Forelimb muscle (tissue), 1 donor: Measurements from ENCODE around the gene COPZ1. TPM values are rescaled to one million over a fixed set of nuclear protein-coding genes. Genes with fewer than 3 reads are reported as not detected.

ENCODE experiments used
- DNase-seq: peaks from one replicate; pipeline ENCODE4 v3.0.0-alpha.2; 2013; ENCODE audit warnings: low read depth
- polyA plus RNA-seq: library from polyadenylated mRNA; unstranded; fragments of 120-200 nt; gene quantifications from one replicate; pipeline ENCODE4 v1.2.1, GENCODE V29; 2013; ENCODE audit not compliant: insufficient read length

Gene COPZ1
- polyA plus RNA-seq, 1 donor = 135 TPM

GRCh38 chr12:54394281-54394719 lies 69.4 kb downstream of the COPZ1 start:
- DNase-seq = no peak

GRCh38 chr12:54394986-54395385 lies 70.1 kb downstream of the COPZ1 start:
- no peak for DNase-seq

DNA sequence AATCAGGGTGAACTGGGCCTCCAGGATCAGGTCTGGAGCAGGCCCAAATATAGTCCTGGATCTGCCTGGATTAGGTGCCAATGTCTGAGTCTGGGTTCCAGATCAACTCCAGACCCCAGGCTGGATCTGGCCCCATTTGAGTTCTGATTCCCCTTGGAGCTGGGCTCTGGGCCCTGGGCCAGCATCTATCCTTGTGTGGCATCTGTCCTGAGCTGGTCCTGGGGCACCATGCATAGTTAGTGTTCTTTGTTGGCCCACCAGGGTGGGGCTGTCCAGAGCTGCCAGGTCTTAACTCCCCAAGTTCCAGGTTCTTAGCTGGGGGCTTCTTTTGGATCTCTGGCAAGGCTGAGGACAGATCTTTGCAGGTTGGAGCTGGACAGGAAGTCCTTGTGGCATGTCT lies 70.6 kb downstream of the COPZ1 start:
- DNase-seq = no peak

DNA sequence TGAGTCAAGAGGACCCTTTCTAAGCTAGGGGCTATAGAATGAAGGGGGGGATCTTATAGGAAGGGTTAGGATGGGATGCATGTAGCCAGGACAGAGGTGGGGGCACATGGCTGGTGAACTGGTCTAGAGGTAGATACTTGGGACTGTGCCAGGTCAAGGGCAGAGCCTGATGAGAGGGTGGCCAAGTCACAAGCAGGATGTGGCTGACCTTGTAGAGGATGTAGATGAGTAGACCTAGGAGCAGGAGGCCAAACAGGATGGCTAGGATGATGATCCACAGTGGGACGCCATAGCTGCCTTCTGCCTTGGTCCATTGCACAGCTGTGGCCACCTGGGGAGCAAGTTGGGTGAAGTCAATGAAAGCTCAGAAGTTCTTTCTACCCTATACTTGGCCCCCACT lies 72.2 kb downstream of the COPZ1 start:
- no peak for DNase-seq

- DNase-seq = no peak
Measured at GRCh38 chr12:54398218-54398617, 73.3 kb downstream of the COPZ1 start.

DNA sequence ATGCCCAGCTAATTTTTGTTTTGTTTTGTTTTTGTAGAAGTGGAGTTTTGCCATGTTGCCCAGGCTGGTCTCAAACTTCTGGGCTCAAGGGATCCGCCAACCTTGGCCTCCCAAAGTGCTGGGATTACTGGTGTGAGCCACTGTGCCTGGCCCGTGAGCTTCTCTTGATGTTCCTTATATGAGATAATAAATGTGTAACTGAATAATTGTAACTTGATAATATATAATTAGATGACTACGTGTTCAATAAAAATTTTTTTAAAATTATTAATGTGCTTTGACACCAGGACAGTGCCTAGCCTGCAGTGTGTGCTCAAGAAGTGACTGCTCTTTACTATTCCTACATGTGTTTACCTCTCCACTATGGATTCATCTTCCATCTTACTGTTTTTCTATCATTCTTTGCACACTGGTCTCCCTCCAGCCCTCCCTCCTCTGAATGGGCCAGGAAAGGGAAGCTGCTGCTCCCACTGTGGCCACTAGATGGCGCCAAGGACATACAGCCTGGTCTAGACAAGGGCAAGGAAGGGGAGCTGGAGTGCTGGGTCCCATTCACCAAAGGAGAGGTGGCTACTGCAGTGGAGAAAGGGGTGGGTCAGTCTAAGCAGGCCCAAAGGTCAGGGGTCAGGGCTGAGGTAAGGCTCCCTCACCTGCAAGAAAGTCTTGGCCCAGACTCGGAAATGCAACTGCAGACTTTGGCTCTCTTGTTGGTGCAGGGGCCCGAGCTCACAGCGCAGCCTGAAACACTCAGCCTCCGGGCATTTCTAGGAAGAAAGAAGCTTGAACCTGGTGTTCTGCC lies 74.3 kb downstream of the COPZ1 start:
- peak; percentile 67 for DNase-seq

DNA sequence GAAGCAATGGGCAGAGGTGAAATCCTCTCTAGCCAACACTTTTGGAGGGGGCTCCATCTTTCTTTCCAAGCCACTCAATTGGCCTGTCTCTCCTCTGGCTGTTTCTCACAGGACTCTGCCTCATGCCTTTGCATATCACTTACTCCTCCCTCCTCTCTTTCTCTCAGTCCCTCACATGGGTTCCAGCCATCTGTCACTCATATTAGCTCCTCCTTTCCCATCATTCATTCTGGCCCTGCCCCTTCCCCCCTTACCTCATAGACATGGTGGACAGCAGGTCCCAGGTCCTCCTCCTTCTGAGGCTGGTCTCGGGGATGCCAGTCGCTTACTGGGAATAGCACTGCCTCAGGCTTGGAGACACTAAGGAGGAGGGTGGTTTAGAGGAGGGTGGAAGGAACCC lies 76.2 kb downstream of the COPZ1 start:
- no peak for DNase-seq

Other genes with a start within 250 kb of the COPZ1 start
- gene SMUG1, start 136.1 kb upstream of the COPZ1 start, polyA plus RNA-seq = 22.6 TPM
- gene CBX5, start 45.0 kb upstream of the COPZ1 start, polyA plus RNA-seq = 66.9 TPM
- gene HNRNPA1, start 44.4 kb upstream of the COPZ1 start, polyA plus RNA-seq = 1,643 TPM
- gene NFE2, start 24.1 kb upstream of the COPZ1 start, polyA plus RNA-seq = 2.3 TPM
- 0.15 TPM for gene GPR84, start 39.4 kb downstream of the COPZ1 start, polyA plus RNA-seq
- 22.1 TPM for gene ZNF385A, start 59.6 kb downstream of the COPZ1 start, polyA plus RNA-seq
- gene ITGA5, start 94.1 kb downstream of the COPZ1 start, polyA plus RNA-seq = 98.8 TPM
- 0.32 TPM for gene GTSF1, start 148.5 kb downstream of the COPZ1 start, polyA plus RNA-seq
- gene NCKAP1L, start 172.6 kb downstream of the COPZ1 start, polyA plus RNA-seq = 4.2 TPM
- gene PDE1B, start 224.5 kb downstream of the COPZ1 start, polyA plus RNA-seq = 2.8 TPM